ENCODE measurements around the gene CTU1. TPM values are rescaled to one million over a fixed set of nuclear protein-coding genes. Genes with fewer than 3 reads are reported as not detected.
A peak's percentile ranks its signal among the peaks of the same experiment; 100 is the strongest.

CTU1 gene
- polyA plus RNA-seq, 1 donor, result 4.1 TPM

DNA sequence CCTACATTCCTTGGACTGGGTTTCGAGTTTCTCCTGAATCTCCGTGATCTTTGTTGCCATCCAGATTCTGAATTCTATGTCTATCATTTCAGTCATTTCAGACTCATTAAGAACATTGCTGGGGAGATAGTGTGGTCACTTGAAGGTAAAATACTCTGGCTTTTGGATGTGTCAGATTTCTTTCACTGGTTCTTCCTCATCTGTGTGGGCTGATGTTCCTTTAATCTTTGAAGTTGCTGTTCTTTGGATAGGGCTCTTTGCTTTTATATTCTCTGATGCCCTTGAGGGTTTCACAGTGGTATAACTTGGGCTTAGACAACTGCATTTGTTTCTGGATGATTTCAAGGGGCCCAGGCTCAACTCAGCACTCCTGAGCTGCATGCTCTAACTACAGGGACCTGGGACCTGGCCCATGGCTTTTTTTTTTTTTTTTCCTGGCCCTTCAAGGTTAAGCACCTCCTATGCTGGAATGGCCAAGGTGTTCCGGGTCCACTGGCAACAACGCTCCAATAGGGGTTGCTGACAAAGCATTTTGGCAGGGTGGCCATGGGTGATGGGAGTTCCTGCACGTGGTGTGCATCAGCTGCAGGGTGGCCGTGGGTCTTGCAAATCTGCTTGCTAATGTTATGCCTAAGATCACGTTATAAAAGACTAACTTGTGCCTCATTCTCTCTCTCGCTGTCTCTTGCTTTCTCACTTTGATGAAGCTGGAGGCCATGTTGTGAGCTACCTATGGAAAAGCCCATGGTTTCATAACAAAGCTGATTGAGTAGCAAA is 28.0 kb upstream of the CTU1 start:
- DNase-seq, result no peak
- no peaks in the 10 kb centered on the region for H3K36me3 ChIP-seq (ENCODE audit: control insufficient read depth, insufficient read depth, low read length)
- peaks cover 6% of the 10 kb centered on the region for H3K27me3 ChIP-seq (ENCODE audit: control insufficient read depth, insufficient read depth, low read length)
- H3K4me1 ChIP-seq (ENCODE audit: control insufficient read depth, insufficient read depth, low read length), result no peaks in the 10 kb centered on the region
- H3K9me3 ChIP-seq (ENCODE audit: control insufficient read depth, low read depth, low read length), result no peaks in the 10 kb centered on the region
- no peak overlapping the region for H3K27ac ChIP-seq (ENCODE audit: low read length)
- no CpG with 5 or more reads among the region's 8 CpGs for WGBS (ENCODE audit: insufficient coverage, low lambda C conversion rate)
- H3K4me3 ChIP-seq (ENCODE audit: low read length), result no peak overlapping the region

DNA sequence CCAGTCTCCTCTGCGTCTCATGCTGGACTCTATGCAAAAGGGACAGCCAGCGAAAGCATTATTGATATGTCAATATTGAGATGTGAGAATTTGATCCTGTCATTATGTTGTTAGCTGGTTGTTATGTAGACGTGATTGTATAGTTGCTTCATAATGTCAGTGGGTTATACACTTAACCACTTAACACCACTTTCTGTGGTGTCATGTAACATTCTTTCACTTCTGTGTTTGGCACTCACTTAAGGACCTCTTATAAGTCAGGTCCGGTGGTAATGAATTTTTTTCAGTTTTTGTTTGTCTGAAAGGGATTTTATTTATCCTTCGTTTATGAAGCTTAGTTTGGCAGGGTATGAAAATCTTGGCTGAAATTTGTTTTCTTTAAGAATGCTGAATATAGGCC is 26.8 kb upstream of the CTU1 start:
- WGBS (ENCODE audit: insufficient coverage, low lambda C conversion rate), result 100% methylated on average over 1 of the region's 5 CpGs
- no peaks in the 10 kb centered on the region for H3K9me3 ChIP-seq (ENCODE audit: control insufficient read depth, low read depth, low read length)
- H3K27ac ChIP-seq (ENCODE audit: low read length), result no peak overlapping the region
- no peak for DNase-seq
- no peak overlapping the region for H3K4me3 ChIP-seq (ENCODE audit: low read length)
- no peaks in the 10 kb centered on the region for H3K4me1 ChIP-seq (ENCODE audit: control insufficient read depth, insufficient read depth, low read length)
- H3K36me3 ChIP-seq (ENCODE audit: control insufficient read depth, insufficient read depth, low read length), result no peaks in the 10 kb centered on the region
- peaks cover 4% of the 10 kb centered on the region for H3K27me3 ChIP-seq (ENCODE audit: control insufficient read depth, insufficient read depth, low read length)

DNA sequence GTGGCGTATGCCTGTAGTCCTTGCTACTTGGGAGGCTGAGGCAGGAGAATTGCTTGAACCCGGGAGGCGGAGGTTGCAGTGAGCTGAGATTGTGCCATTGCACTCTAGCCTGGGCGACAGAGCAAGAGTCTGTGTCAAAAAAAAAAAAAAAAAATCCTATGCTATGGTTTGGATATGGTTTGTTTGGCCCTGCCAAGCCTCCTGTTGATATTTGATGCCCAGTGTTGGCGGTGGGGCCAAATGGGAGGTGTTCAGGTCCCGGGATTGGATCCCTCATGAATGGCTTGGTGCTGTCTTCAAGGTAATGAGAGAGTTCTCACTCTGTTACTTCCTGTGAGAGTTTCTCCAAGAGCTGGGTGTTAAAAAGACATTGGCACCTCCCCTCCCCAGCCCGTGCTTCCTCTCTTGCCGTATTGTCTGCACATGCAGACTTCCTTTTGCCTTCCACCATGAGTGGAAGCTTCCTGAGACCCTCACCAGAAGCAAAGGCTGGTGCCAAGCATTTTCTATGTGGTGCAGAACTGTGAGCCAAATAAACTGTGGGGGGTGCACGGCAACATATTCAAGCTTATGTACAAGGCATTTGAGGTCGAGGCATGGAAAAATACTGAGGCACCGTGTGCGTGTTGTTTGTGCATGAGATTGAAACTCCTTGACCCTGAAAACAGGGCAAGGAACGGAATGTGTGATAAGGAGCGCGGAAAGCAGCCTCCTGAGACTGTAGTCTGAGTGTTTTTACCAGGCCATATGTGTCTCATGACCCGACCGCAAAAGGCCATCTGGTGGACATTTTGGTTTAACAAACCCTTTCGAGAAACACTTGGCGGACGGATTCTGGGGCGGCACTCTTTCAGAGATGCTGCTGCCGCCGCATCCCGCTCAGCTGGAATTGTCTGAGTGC is 23.8 kb upstream of the CTU1 start:
- WGBS (ENCODE audit: insufficient coverage, low lambda C conversion rate), result no CpG with 5 or more reads among the region's 24 CpGs
- no peak overlapping the region for H3K27ac ChIP-seq (ENCODE audit: low read length)
- H3K36me3 ChIP-seq (ENCODE audit: control insufficient read depth, insufficient read depth, low read length), result no peaks in the 10 kb centered on the region
- DNase-seq, result peak; percentile 23 to 56
- no peak overlapping the region for H3K4me3 ChIP-seq (ENCODE audit: low read length)
- H3K4me1 ChIP-seq (ENCODE audit: control insufficient read depth, insufficient read depth, low read length), result no peaks in the 10 kb centered on the region
- H3K9me3 ChIP-seq (ENCODE audit: control insufficient read depth, low read depth, low read length), result no peaks in the 10 kb centered on the region
- H3K27me3 ChIP-seq (ENCODE audit: control insufficient read depth, insufficient read depth, low read length), result peaks cover 4% of the 10 kb centered on the region

DNA sequence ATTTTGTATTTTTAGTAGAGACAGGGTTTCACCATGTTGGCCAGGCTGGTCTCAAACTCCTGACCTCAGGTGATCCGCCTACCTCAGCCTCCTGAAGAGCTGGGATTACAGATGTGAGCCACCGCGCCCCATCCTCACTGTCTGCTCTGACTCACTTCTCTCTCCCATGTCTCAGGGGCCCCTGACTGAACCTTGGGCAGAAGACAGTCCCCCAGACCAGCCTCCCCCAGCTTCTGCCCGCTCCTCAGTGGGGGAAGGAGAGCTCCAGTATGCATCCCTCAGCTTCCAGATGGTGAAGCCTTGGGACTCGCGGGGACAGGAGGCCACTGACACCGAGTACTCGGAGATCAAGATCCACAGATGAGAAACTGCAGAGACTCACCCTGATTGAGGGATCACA is 21.5 kb upstream of the CTU1 start:
- H3K4me1 ChIP-seq (ENCODE audit: control insufficient read depth, insufficient read depth, low read length), result no peaks in the 10 kb centered on the region
- H3K27ac ChIP-seq (ENCODE audit: low read length), result no peak overlapping the region
- no peaks in the 10 kb centered on the region for H3K27me3 ChIP-seq (ENCODE audit: control insufficient read depth, insufficient read depth, low read length)
- WGBS (ENCODE audit: insufficient coverage, low lambda C conversion rate), result no CpG with 5 or more reads among the region's 8 CpGs
- DNase-seq, result no peak
- H3K9me3 ChIP-seq (ENCODE audit: control insufficient read depth, low read depth, low read length), result no peaks in the 10 kb centered on the region
- H3K4me3 ChIP-seq (ENCODE audit: low read length), result no peak overlapping the region
- no peaks in the 10 kb centered on the region for H3K36me3 ChIP-seq (ENCODE audit: control insufficient read depth, insufficient read depth, low read length)

DNA sequence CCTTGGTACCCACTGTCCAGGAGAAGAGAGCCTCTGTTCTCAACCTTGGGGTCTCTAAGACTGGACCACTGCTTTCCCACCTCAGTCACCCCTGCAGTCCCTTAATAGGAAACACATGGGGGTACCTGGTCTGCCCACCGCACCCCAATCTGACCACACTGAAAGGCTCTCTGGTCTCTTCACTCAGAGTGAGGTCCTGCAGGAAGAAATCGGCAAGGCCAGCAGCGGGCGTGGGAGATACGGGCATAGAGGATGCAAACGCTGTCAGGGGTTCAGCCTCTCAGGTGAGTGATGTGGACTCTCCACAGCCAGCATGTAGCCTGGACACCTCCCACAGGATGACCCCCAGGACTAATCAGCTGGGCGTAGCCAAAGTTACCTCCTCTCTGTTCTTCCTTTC is 20.0 kb upstream of the CTU1 start:
- no peaks in the 10 kb centered on the region for H3K4me1 ChIP-seq (ENCODE audit: control insufficient read depth, insufficient read depth, low read length)
- H3K27ac ChIP-seq (ENCODE audit: low read length), result no peak overlapping the region
- H3K9me3 ChIP-seq (ENCODE audit: control insufficient read depth, low read depth, low read length), result no peaks in the 10 kb centered on the region
- no CpG with 5 or more reads among the region's 7 CpGs for WGBS (ENCODE audit: insufficient coverage, low lambda C conversion rate)
- no peak overlapping the region for H3K4me3 ChIP-seq (ENCODE audit: low read length)
- DNase-seq, result no peak
- no peaks in the 10 kb centered on the region for H3K27me3 ChIP-seq (ENCODE audit: control insufficient read depth, insufficient read depth, low read length)
- no peaks in the 10 kb centered on the region for H3K36me3 ChIP-seq (ENCODE audit: control insufficient read depth, insufficient read depth, low read length)

DNA sequence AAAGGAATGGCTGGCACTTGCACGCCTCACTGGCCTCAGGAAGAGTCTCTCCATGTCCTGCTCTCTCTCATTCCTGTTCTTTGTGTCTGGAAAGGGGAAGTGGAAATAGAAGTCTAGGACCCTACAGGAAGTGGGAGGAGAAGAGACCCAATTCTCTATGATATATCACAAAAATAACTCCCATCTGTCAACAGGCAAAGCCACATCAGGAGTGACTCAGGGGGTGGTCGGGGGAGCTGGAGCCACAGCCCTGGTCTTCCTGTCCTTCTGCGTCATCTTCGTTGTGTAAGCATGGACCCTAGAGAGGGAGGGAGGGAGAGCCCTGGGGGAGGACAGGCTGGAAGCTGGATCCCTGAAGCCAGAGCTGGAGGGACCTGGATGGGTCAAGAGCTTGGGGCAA is 19.5 kb upstream of the CTU1 start:
- WGBS (ENCODE audit: insufficient coverage, low lambda C conversion rate), result 71% methylated on average over 1 of the region's 4 CpGs
- Histone ChIP-seq H3K27me3 (ENCODE audit: control insufficient read depth, insufficient read depth, low read length) (no peaks in the 10 kb centered on the region), H3K4me3 (ENCODE audit: low read length) (no peak overlapping the region), H3K4me1 (ENCODE audit: control insufficient read depth, insufficient read depth, low read length) (no peaks in the 10 kb centered on the region), H3K9me3 (ENCODE audit: control insufficient read depth, low read depth, low read length) (no peaks in the 10 kb centered on the region), H3K27ac (ENCODE audit: low read length) (no peak overlapping the region), H3K36me3 (ENCODE audit: control insufficient read depth, insufficient read depth, low read length) (no peaks in the 10 kb centered on the region)
- no peak for DNase-seq

DNA sequence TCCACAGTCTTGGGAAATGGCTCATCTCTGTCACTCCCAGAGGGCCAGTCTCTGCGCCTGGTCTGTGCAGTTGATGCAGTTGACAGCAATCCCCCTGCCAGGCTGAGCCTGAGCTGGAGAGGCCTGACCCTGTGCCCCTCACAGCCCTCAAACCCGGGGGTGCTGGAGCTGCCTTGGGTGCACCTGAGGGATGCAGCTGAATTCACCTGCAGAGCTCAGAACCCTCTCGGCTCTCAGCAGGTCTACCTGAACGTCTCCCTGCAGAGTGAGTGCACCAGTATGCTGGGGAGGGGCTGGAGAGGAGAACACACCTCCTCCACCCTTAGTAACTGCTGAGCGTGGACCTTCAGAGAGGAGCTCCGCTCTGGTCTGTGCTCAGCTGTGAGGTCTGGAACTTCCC is 18.8 kb upstream of the CTU1 start:
- no peak overlapping the region for H3K4me3 ChIP-seq (ENCODE audit: low read length)

DNA sequence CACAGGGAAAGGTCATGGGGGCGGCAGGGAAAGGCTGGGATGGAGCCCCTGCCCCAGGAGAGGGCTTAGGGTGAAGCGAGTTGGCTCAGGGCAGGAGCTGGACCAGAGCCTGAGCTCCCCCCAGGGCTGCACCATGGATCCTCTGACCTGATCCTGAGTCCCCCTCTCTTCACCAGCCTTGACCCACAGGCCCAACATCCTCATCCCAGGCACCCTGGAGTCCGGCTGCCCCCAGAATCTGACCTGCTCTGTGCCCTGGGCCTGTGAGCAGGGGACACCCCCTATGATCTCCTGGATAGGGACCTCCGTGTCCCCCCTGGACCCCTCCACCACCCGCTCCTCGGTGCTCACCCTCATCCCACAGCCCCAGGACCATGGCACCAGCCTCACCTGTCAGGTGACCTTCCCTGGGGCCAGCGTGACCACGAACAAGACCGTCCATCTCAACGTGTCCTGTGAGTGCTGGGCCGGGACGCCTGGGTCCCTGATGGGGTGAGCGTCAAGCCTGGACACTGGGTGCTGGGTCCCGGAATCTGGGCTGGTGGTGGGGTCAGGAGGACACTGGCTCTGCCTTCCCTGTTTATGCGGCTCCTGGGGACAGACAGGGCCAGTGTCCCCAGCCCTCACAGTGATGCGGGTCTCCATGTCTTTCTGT is 17.3 kb upstream of the CTU1 start:
- H3K4me1 ChIP-seq (ENCODE audit: control insufficient read depth, insufficient read depth, low read length), result no peaks in the 10 kb centered on the region
- no peak for DNase-seq
- no peak overlapping the region for H3K4me3 ChIP-seq (ENCODE audit: low read length)
- H3K27me3 ChIP-seq (ENCODE audit: control insufficient read depth, insufficient read depth, low read length), result no peaks in the 10 kb centered on the region
- no peak overlapping the region for H3K27ac ChIP-seq (ENCODE audit: low read length)
- no peaks in the 10 kb centered on the region for H3K9me3 ChIP-seq (ENCODE audit: control insufficient read depth, low read depth, low read length)
- H3K36me3 ChIP-seq (ENCODE audit: control insufficient read depth, insufficient read depth, low read length), result no peaks in the 10 kb centered on the region
- no CpG with 5 or more reads among the region's 16 CpGs for WGBS (ENCODE audit: insufficient coverage, low lambda C conversion rate)

More for the DNA sequence above, 18.8 kb upstream of the CTU1 start:
- Histone ChIP-seq H3K9me3 (ENCODE audit: control insufficient read depth, low read depth, low read length) (no peaks in the 10 kb centered on the region), H3K27me3 (ENCODE audit: control insufficient read depth, insufficient read depth, low read length) (no peaks in the 10 kb centered on the region), H3K36me3 (ENCODE audit: control insufficient read depth, insufficient read depth, low read length) (no peaks in the 10 kb centered on the region), H3K27ac (ENCODE audit: low read length) (no peak overlapping the region), H3K4me1 (ENCODE audit: control insufficient read depth, insufficient read depth, low read length) (no peaks in the 10 kb centered on the region)
- no peak for DNase-seq
- no CpG with 5 or more reads among the region's 6 CpGs for WGBS (ENCODE audit: insufficient coverage, low lambda C conversion rate)

DNA sequence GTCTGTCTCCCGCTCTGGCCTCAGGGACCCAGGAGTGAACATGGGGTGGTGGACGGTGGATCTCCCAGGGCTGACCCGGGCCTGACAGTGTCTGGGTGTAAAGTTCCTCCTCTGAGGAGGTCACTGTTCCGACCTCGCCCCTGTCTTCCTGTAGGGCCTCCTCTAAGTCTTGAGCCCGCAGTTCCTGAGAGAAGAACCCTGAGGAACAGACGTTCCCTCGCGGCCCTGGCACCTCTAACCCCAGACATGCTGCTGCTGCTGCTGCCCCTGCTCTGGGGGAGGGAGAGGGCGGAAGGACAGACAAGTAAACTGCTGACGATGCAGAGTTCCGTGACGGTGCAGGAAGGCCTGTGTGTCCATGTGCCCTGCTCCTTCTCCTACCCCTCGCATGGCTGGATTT is 16.5 kb upstream of the CTU1 start, which contains the start of gene SIGLEC9:
Gene SIGLEC9 (plus strand): TSS at position 178 of the 400 bp plus-strand sequence. CDS start 69 bp downstream, at position 247.
- no peak within 1 kb of the TSS for H3K4me3 ChIP-seq (ENCODE audit: low read length)
- no peaks in the 10 kb centered on the region for H3K9me3 ChIP-seq (ENCODE audit: control insufficient read depth, low read depth, low read length)
- no peak for DNase-seq
- H3K27me3 ChIP-seq (ENCODE audit: control insufficient read depth, insufficient read depth, low read length), result no peaks in the 10 kb centered on the region
- no peaks in the 10 kb centered on the region for H3K4me1 ChIP-seq (ENCODE audit: control insufficient read depth, insufficient read depth, low read length)
- no peak within 1 kb of the TSS for H3K27ac ChIP-seq (ENCODE audit: low read length)
- WGBS (ENCODE audit: insufficient coverage, low lambda C conversion rate), result no CpG with 5 or more reads among the region's 14 CpGs
- no peaks in the 10 kb centered on the region for H3K36me3 ChIP-seq (ENCODE audit: control insufficient read depth, insufficient read depth, low read length)

DNA sequence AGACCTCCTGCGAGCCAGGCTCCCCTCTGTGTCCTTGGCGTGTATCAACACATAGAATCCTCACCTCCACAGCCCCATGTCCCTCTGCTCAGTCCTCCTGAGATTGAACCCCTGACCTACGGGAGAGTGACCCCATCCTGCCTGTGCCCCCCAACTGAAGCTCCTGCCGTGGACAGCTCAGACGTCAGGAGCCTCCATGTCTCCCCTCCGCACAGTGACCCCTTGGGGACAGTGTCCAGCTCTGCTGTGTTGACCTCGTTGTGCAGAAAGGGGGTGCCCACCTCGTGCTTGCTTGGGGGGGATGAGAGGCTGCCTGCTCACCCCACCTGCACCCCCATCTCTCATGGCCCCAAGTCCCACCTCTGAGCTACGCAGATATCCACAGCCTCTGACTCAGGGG is 16.0 kb upstream of the CTU1 start:
- no peaks in the 10 kb centered on the region for H3K36me3 ChIP-seq (ENCODE audit: control insufficient read depth, insufficient read depth, low read length)
- no peaks in the 10 kb centered on the region for H3K27me3 ChIP-seq (ENCODE audit: control insufficient read depth, insufficient read depth, low read length)
- H3K4me1 ChIP-seq (ENCODE audit: control insufficient read depth, insufficient read depth, low read length), result no peaks in the 10 kb centered on the region
- no peak overlapping the region for H3K27ac ChIP-seq (ENCODE audit: low read length)
- DNase-seq, result no peak
- no CpG with 5 or more reads among the region's 9 CpGs for whole genome bisulfite sequencing (ENCODE audit: insufficient coverage, low lambda C conversion rate)
- no peaks in the 10 kb centered on the region for H3K9me3 ChIP-seq (ENCODE audit: control insufficient read depth, low read depth, low read length)
- H3K4me3 ChIP-seq (ENCODE audit: low read length), result no peak overlapping the region
